Pancreas (tissue), 10 donors: ENCODE results near the gene SPPL2A. TPM values are rescaled to one million over a fixed set of nuclear protein-coding genes. Genes with fewer than 3 reads are reported as not detected.

Experiments
- ATAC-seq, 4 donors: fragments of 200-7000 bp; cut with Tn5 transposase; one replicate each; pipeline versions ENCODE4 v1.8.0 to v1.9.1; 2020; ENCODE audit warnings: mild to moderate bottlenecking in 4 of 4, moderate library complexity in 4 of 4
- DNase-seq, 6 donors: peaks; one replicate each; pipeline ENCODE4 v3.0.0-alpha.2; 2020
- FAIRE-seq: peaks from 2 replicates; lab custom pipeline; 2012; peaks lifted over from hg19 to GRCh38; lab: Jason Lieb, UNC
- H3K27ac ChIP-seq, 4 donors: fragments of 200-600 bp; sonication (generic); 1 replicate in 3 of 4; 2 replicates in 1 of 4; pipeline versions ENCODE4 v1.5.0 to v1.8.0; 2020
- H3K27me3 ChIP-seq, 4 donors: fragments of 200-600 bp; one replicate each; pipeline ENCODE4 v1.8.0; 2021
- H3K36me3 ChIP-seq, 3 donors: fragments of 200-600 bp; sonication (generic) in 1 of 3; one replicate each; pipeline versions ENCODE4 v1.5.0 to v1.8.0; 2020 to 2021
- H3K4me1 ChIP-seq, 3 donors: fragments of 200-600 bp; one replicate each; pipeline ENCODE4 v1.8.0; 2021
- H3K4me3 ChIP-seq, 4 donors: fragments of 200-600 bp; sonication (generic) in 2 of 4; one replicate each; pipeline versions ENCODE4 v1.5.0 to v1.8.0; 2020 to 2021
- H3K9me3 ChIP-seq, 4 donors: fragments of 200-600 bp; one replicate each; pipeline ENCODE4 v1.8.0; 2021
- CTCF ChIP-seq, 4 donors: fragments of 200-600 bp; sonication (generic) in 3 of 4; IDR thresholded peaks; one replicate each; pipeline versions ENCODE4 v1.5.0 to v1.8.0; 2021; ENCODE audit warnings: antibody characterized with exemption in 4 of 4
- WGBS, 2 donors: extraction: QIAGEN DNeasy Blood & Tissue Kit; methylation state at CpG; one replicate each; pipeline ENCODE4 v1.1.7; 2013; 5-methylcytosine and 5-hydroxymethylcytosine counted together
- intact Hi-C, 3 donors: fragments of 100-400 bp; cut with DNase I; formaldehyde crosslinking; loops; one replicate each; pipeline versions ENCODE4 v1.11.1 to v1.14.2; 2022
- polyA plus RNA-seq, 2 donors: library from polyadenylated mRNA; stranded (reverse); fragments of 200-250 nt; gene quantifications; one replicate each; pipeline ENCODE4 v1.2.3, GENCODE V29; 2013
- total RNA-seq, 6 donors: library from RNA; stranded (reverse); fragmentation: NEBNext Ultra II Directional in 4 of 6; extraction: Animal tissue kit (Norgen Biotek cat#: 25700) in 4 of 6; gene quantifications; one replicate each; pipeline versions ENCODE4 v1.2.1 to v1.2.4, GENCODE V29; 2021 to 2023
- donor health status: healthy with polysubstance abuse.
- donor health status: DM: no; HTN: no; CAD: no; lungs with moderate emphysema.
- donor health status: DM: no; HTN: no; CAD: no.
- donor health status: control.
- donor health status: control.
- donor health status: Bipolar disorder and iron deficiency.
- donor health status: DM: yes; HTN: yes; CAD: no.
- donor health status: DM: no; HTN: no; CAD: no.
- donor health status: DM: no; HTN: no; CAD: no.
- donor health status: DM: yes; HTN: yes; CAD: no.

The SPPL2A gene
- total and polyA plus RNA-seq, 8 donors = 29.8 to 64.4 (median 45.2) TPM

GRCh38 chr15:50773389-50773788 is 7.9 kb upstream of the SPPL2A start:
- DNase-seq = no peak
- no peaks in the 10 kb centered on the region for H3K36me3 ChIP-seq
- WGBS, 2 donors = 91% methylated on average over 3 of the region's 3 CpGs
- no peak for ATAC-seq
- intact Hi-C loops = no loop called here
- no peaks in the 10 kb centered on the region for H3K27me3 ChIP-seq
- no peak for TF ChIP-seq CTCF (IDR thresholded peaks at IDR 0.05)
- FAIRE-seq = no peak
- peaks cover 0 to 6% (median 4%) of the 10 kb centered on the region in 3 donors for H3K4me1 ChIP-seq
- no peaks in the 10 kb centered on the region for H3K9me3 ChIP-seq
- H3K27ac ChIP-seq = no peak overlapping the region
- H3K4me3 ChIP-seq = no peak overlapping the region

- Histone ChIP-seq H3K4me3 (no peak overlapping the region), H3K4me1 (peaks cover 0 to 24% (median 0%) of the 10 kb centered on the region in 3 donors), H3K27me3 (no peaks in the 10 kb centered on the region), H3K36me3 (no peaks in the 10 kb centered on the region), H3K27ac (peak overlapping the region in 2 of 4 donors; percentile 39 to 76), H3K9me3 (no peaks in the 10 kb centered on the region)
- FAIRE-seq (no peak), ATAC-seq (peak; percentile 20 to 56 (median 39)), DNase-seq (peak in 3 of 6 donors; percentile 17 to 39 (median 23))
- no peak for TF ChIP-seq CTCF (IDR thresholded peaks at IDR 0.05)
- intact Hi-C loops = no loop called here
- WGBS, 2 donors = 23 to 31% methylated on average over 2 of the region's 2 CpGs
Observed at GRCh38 chr15:50767332-50767861, 1.9 kb upstream of the SPPL2A start.

GRCh38 chr15:50764461-50765194 is 878 bp downstream of the SPPL2A start:
- intact Hi-C loops = no loop called here

GRCh38 chr15:50758712-50759205 is 6.7 kb downstream of the SPPL2A start:
- FAIRE-seq = no peak
- Histone ChIP-seq H3K27me3 (no peaks in the 10 kb centered on the region), H3K27ac (no peak overlapping the region), H3K4me3 (no peak overlapping the region), H3K4me1 (peaks cover 0 to 7% (median 4%) of the 10 kb centered on the region in 3 donors), H3K9me3 (no peaks in the 10 kb centered on the region), H3K36me3 (no peaks in the 10 kb centered on the region)
- DNase-seq = no peak
- intact Hi-C loops = no loop called here
- WGBS, 2 donors = 96 to 97% methylated on average over 4 of the region's 4 CpGs
- TF ChIP-seq CTCF (IDR thresholded peaks at IDR 0.05) = no peak
- ATAC-seq = no peak

More at GRCh38 chr15:50764461-50765194, 878 bp downstream of the SPPL2A start:
- H3K9me3 ChIP-seq = no peaks in the 10 kb centered on the region
- DNase-seq (no peak), FAIRE-seq (no peak), ATAC-seq (peak; percentile 18 to 39 (median 30))
- 1% methylated on average over 15 of the region's 15 CpGs for WGBS, 2 donors
- H3K4me3 ChIP-seq = peak overlapping the region; percentile 72 to 89 (median 82)
- H3K36me3 ChIP-seq = no peaks in the 10 kb centered on the region
- peak overlapping the region; percentile 92 to 99 (median 95) for H3K27ac ChIP-seq
- H3K4me1 ChIP-seq = peaks cover 0 to 24% (median 0%) of the 10 kb centered on the region in 3 donors
- no peaks in the 10 kb centered on the region for H3K27me3 ChIP-seq
- no peak for TF ChIP-seq CTCF (IDR thresholded peaks at IDR 0.05)
